ENCODE data around the gene TBC1D1.

TBC1D1 gene

GRCh38 chr4:37990731-37991245 lies 99.9 kb downstream of the TBC1D1 start:
- no peak for DNase-seq
- no peak overlapping the region for H4K8ac ChIP-seq (ENCODE audit: low read length)
- H3K4me3 ChIP-seq (ENCODE audit: insufficient read depth in 1 of 2, low read depth in 1 of 2, low read length in 2 of 2): no peak overlapping the region
- no peak overlapping the region for H3K14ac ChIP-seq (ENCODE audit: low read length in 2 of 2)
- H3K23ac ChIP-seq (ENCODE audit: low read length in 2 of 2): no peak overlapping the region
- no peaks in the 10 kb centered on the region for H3K27me3 ChIP-seq (ENCODE audit: control insufficient read depth in 1 of 2, insufficient read depth in 1 of 2, low read length in 2 of 2)
- no peak overlapping the region for H2BK15ac ChIP-seq (ENCODE audit: low read depth, poor library complexity, severe bottlenecking)
- no peak overlapping the region for H3K18ac ChIP-seq (ENCODE audit: low read depth in 1 of 2, low read length in 2 of 2)
- H2AK5ac ChIP-seq (ENCODE audit: low read length, severe bottlenecking): no peak overlapping the region
- no peak overlapping the region for H2BK12ac ChIP-seq (ENCODE audit: low read length in 2 of 2)
- no peak overlapping the region for H2BK120ac ChIP-seq (ENCODE audit: low read depth, low read length)
- 93% methylated on average over 3 of the region's 5 CpGs for WGBS
- H3K9me3 ChIP-seq (ENCODE audit: control insufficient read depth, low read length): no peaks in the 10 kb centered on the region
- peaks cover 4% of the 10 kb centered on the region for H3K4me1 ChIP-seq (ENCODE audit: control insufficient read depth, insufficient read depth, low read depth, low read length)
- no peaks in the 10 kb centered on the region for H3K36me3 ChIP-seq (ENCODE audit: control insufficient read depth in 1 of 2, insufficient read depth in 2 of 2, low read depth in 1 of 2, low read length in 2 of 2)
- H4K91ac ChIP-seq (ENCODE audit: low read length): no peak overlapping the region
- no peak overlapping the region for H3K27ac ChIP-seq (ENCODE audit: low read length, poor library complexity, severe bottlenecking)
- peaks cover 45% of the 10 kb centered on the region for H3K79me1 ChIP-seq (replicated peaks; ENCODE audit: low read length, poor library complexity, severe bottlenecking)
- no peak overlapping the region for H3K9ac ChIP-seq (ENCODE audit: low read length)
- no peak overlapping the region for H3K4me2 ChIP-seq (ENCODE audit: low read length, poor library complexity, severe bottlenecking)
- no peak overlapping the region for H3K4ac ChIP-seq (ENCODE audit: low read depth in 1 of 2, low read length in 2 of 2)
- no peak overlapping the region for H2AFZ ChIP-seq (ENCODE audit: low read depth, low read length)
- H2BK5ac ChIP-seq (ENCODE audit: low read depth, low read length, poor library complexity, severe bottlenecking): no peak overlapping the region

GRCh38 chr4:37991623-37992410 lies 100.9 kb downstream of the TBC1D1 start:
- no peak overlapping the region for H3K9ac ChIP-seq (ENCODE audit: low read length)
- no peak overlapping the region for H3K14ac ChIP-seq (ENCODE audit: low read length in 2 of 2)
- 98% methylated on average over 8 of the region's 8 CpGs for WGBS
- H2BK120ac ChIP-seq (ENCODE audit: low read depth, low read length): no peak overlapping the region
- no peak overlapping the region for H2BK5ac ChIP-seq (ENCODE audit: low read depth, low read length, poor library complexity, severe bottlenecking)
- no peaks in the 10 kb centered on the region for H3K9me3 ChIP-seq (ENCODE audit: control insufficient read depth, low read length)
- no peak overlapping the region for H3K23ac ChIP-seq (ENCODE audit: low read length in 2 of 2)
- H3K18ac ChIP-seq (ENCODE audit: low read depth in 1 of 2, low read length in 2 of 2): no peak overlapping the region
- H4K91ac ChIP-seq (ENCODE audit: low read length): no peak overlapping the region
- no peaks in the 10 kb centered on the region for H3K27me3 ChIP-seq (ENCODE audit: control insufficient read depth in 1 of 2, insufficient read depth in 1 of 2, low read length in 2 of 2)
- no peaks in the 10 kb centered on the region for H3K36me3 ChIP-seq (ENCODE audit: control insufficient read depth in 1 of 2, insufficient read depth in 2 of 2, low read depth in 1 of 2, low read length in 2 of 2)
- no peak overlapping the region for H3K4ac ChIP-seq (ENCODE audit: low read depth in 1 of 2, low read length in 2 of 2)
- H3K4me3 ChIP-seq (ENCODE audit: insufficient read depth in 1 of 2, low read depth in 1 of 2, low read length in 2 of 2): no peak overlapping the region
- H3K27ac ChIP-seq (ENCODE audit: low read length, poor library complexity, severe bottlenecking): no peak overlapping the region
- H3K79me1 ChIP-seq (replicated peaks; ENCODE audit: low read length, poor library complexity, severe bottlenecking): peaks cover 50% of the 10 kb centered on the region
- no peak overlapping the region for H2AK5ac ChIP-seq (ENCODE audit: low read length, severe bottlenecking)
- H2BK12ac ChIP-seq (ENCODE audit: low read length in 2 of 2): no peak overlapping the region
- no peak overlapping the region for H4K8ac ChIP-seq (ENCODE audit: low read length)
- no peak overlapping the region for H2BK15ac ChIP-seq (ENCODE audit: low read depth, poor library complexity, severe bottlenecking)
- H3K4me1 ChIP-seq (ENCODE audit: control insufficient read depth, insufficient read depth, low read depth, low read length): peaks cover 4% of the 10 kb centered on the region
- no peak for DNase-seq
- H2AFZ ChIP-seq (ENCODE audit: low read depth, low read length): no peak overlapping the region
- no peak overlapping the region for H3K4me2 ChIP-seq (ENCODE audit: low read length, poor library complexity, severe bottlenecking)

- no peak overlapping the region for H2BK12ac ChIP-seq (ENCODE audit: low read length in 2 of 2)
- H3K4me2 ChIP-seq (ENCODE audit: low read length, poor library complexity, severe bottlenecking): no peak overlapping the region
Measured at GRCh38 chr4:37993806-37994205, 102.9 kb downstream of the TBC1D1 start.

GRCh38 chr4:37994569-37994968 lies 103.7 kb downstream of the TBC1D1 start:
- no peak overlapping the region for H3K9ac ChIP-seq (ENCODE audit: low read length)
- WGBS: 59% methylated on average over 2 of the region's 3 CpGs
- no peaks in the 10 kb centered on the region for H3K9me3 ChIP-seq (ENCODE audit: control insufficient read depth, low read length)
- no peak overlapping the region for H3K4ac ChIP-seq (ENCODE audit: low read depth in 1 of 2, low read length in 2 of 2)
- H4K91ac ChIP-seq (ENCODE audit: low read length): no peak overlapping the region
- no peak overlapping the region for H2BK12ac ChIP-seq (ENCODE audit: low read length in 2 of 2)
- H3K79me1 ChIP-seq (replicated peaks; ENCODE audit: low read length, poor library complexity, severe bottlenecking): peaks cover 54% of the 10 kb centered on the region
- no peak overlapping the region for H4K8ac ChIP-seq (ENCODE audit: low read length)
- H3K4me1 ChIP-seq (ENCODE audit: control insufficient read depth, insufficient read depth, low read depth, low read length): peaks cover 3% of the 10 kb centered on the region
- H3K4me3 ChIP-seq (ENCODE audit: insufficient read depth in 1 of 2, low read depth in 1 of 2, low read length in 2 of 2): no peak overlapping the region
- no peak overlapping the region for H2BK15ac ChIP-seq (ENCODE audit: low read depth, poor library complexity, severe bottlenecking)
- no peak overlapping the region for H2BK120ac ChIP-seq (ENCODE audit: low read depth, low read length)
- no peaks in the 10 kb centered on the region for H3K27me3 ChIP-seq (ENCODE audit: control insufficient read depth in 1 of 2, insufficient read depth in 1 of 2, low read length in 2 of 2)
- H2AFZ ChIP-seq (ENCODE audit: low read depth, low read length): no peak overlapping the region
- no peak overlapping the region for H3K14ac ChIP-seq (ENCODE audit: low read length in 2 of 2)
- no peak overlapping the region for H3K27ac ChIP-seq (ENCODE audit: low read length, poor library complexity, severe bottlenecking)
- no peak overlapping the region for H2BK5ac ChIP-seq (ENCODE audit: low read depth, low read length, poor library complexity, severe bottlenecking)
- no peak overlapping the region for H3K18ac ChIP-seq (ENCODE audit: low read depth in 1 of 2, low read length in 2 of 2)
- peaks cover 0 to 3% of the 10 kb centered on the region in 2 experiments for H3K36me3 ChIP-seq (ENCODE audit: control insufficient read depth in 1 of 2, insufficient read depth in 2 of 2, low read depth in 1 of 2, low read length in 2 of 2)
- H2AK5ac ChIP-seq (ENCODE audit: low read length, severe bottlenecking): no peak overlapping the region
- no peak for DNase-seq
- no peak overlapping the region for H3K23ac ChIP-seq (ENCODE audit: low read length in 2 of 2)
- no peak overlapping the region for H3K4me2 ChIP-seq (ENCODE audit: low read length, poor library complexity, severe bottlenecking)

More at GRCh38 chr4:37993806-37994205, 102.9 kb downstream of the TBC1D1 start:
- Histone ChIP-seq H2BK120ac (ENCODE audit: low read depth, low read length) (no peak overlapping the region), H3K18ac (ENCODE audit: low read depth in 1 of 2, low read length in 2 of 2) (no peak overlapping the region), H4K91ac (ENCODE audit: low read length) (no peak overlapping the region), H3K14ac (ENCODE audit: low read length in 2 of 2) (no peak overlapping the region), H3K9me3 (ENCODE audit: control insufficient read depth, low read length) (no peaks in the 10 kb centered on the region), H3K27ac (ENCODE audit: low read length, poor library complexity, severe bottlenecking) (no peak overlapping the region), H3K4me3 (ENCODE audit: insufficient read depth in 1 of 2, low read depth in 1 of 2, low read length in 2 of 2) (no peak overlapping the region), H3K9ac (ENCODE audit: low read length) (no peak overlapping the region), H3K79me1 (replicated peaks; ENCODE audit: low read length, poor library complexity, severe bottlenecking) (peaks cover 56% of the 10 kb centered on the region), H2BK15ac (ENCODE audit: low read depth, poor library complexity, severe bottlenecking) (no peak overlapping the region), H3K4ac (ENCODE audit: low read depth in 1 of 2, low read length in 2 of 2) (no peak overlapping the region), H2AK5ac (ENCODE audit: low read length, severe bottlenecking) (no peak overlapping the region), H2AFZ (ENCODE audit: low read depth, low read length) (no peak overlapping the region), H3K27me3 (ENCODE audit: control insufficient read depth in 1 of 2, insufficient read depth in 1 of 2, low read length in 2 of 2) (no peaks in the 10 kb centered on the region), H3K23ac (ENCODE audit: low read length in 2 of 2) (no peak overlapping the region), H2BK5ac (ENCODE audit: low read depth, low read length, poor library complexity, severe bottlenecking) (no peak overlapping the region), H3K4me1 (ENCODE audit: control insufficient read depth, insufficient read depth, low read depth, low read length) (peaks cover 4% of the 10 kb centered on the region), H4K8ac (ENCODE audit: low read length) (no peak overlapping the region), H3K36me3 (ENCODE audit: control insufficient read depth in 1 of 2, insufficient read depth in 2 of 2, low read depth in 1 of 2, low read length in 2 of 2) (peaks cover 0 to 3% of the 10 kb centered on the region in 2 experiments)
- 92% methylated on average over 10 of the region's 10 CpGs for WGBS
- DNase-seq: no peak

Measured in mesenchymal stem cell (in vitro differentiated cells and primary cell).